NCI-H1048 (cell line): ENCODE results near the gene STIM1.
"Not testable (repeated sequence)": the region's sequence is repeated elsewhere in the genome, so short reads cannot be mapped to it uniquely, and the experiment has no call there.

ENCODE experiments used
- DNase-seq: peaks from one replicate; lab custom pipeline; 2025; lab: John Stamatoyannopoulos, UW

The STIM1 gene

DNA sequence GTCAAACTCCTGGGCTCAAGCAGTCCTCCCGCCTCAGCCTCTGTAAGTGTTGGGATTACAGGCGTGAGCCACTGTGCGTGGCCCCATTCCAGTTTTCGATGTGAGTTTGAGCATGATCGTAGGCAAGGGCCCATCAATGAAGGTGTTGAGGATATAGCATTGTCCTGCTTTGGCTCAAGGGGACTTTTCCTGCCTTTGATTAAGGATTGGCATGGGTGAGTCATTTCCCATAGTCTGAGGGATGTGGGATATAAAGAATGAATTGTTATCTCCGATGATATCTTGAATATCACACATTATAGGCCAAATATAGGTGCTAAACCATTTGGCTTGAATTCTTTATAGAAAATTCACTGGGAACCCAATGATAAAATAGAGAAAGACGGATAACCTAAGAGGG is 30.4 kb downstream of the STIM1 start:
- DNase-seq, result no peak

DNA sequence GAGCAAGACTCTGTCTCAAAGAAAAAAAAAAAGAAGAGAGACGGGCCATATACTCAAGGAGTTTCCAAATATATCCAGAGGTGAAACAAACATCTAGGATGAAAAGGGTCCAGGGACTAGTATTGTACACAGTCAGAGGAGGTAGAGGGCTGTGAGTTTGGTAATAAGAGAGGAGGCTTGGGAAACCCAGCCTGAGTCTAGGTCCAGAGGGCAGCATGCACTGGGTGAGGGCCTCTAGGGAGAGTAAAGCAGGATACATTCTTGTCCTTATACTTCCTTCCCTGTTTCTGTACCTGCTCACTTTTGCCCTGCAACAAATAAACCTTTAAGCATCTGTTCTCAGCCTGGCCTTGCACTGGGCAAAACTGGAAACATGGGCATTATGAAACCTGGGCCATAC is 31.5 kb downstream of the STIM1 start:
- DNase-seq, result no peak

DNA sequence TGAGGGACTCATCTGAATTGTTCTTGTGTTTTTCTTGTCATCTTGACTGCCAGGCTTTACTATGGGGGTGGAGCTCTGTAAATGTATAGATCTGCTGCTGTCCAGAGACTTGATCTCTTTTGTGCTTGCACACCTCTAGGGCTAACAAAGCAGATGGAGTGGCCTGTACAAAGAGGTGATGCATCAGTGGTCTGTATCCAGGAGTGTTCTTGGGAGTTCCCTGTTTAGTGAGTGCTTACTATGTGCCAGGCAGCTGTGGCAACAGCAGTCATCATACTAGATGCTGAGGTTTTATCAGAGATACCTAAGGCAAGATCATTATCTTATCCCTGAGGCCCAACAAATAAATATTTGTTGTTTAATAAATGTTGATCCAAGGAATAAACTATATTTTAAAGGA is 33.4 kb downstream of the STIM1 start:
- DNase-seq, result no peak

DNA sequence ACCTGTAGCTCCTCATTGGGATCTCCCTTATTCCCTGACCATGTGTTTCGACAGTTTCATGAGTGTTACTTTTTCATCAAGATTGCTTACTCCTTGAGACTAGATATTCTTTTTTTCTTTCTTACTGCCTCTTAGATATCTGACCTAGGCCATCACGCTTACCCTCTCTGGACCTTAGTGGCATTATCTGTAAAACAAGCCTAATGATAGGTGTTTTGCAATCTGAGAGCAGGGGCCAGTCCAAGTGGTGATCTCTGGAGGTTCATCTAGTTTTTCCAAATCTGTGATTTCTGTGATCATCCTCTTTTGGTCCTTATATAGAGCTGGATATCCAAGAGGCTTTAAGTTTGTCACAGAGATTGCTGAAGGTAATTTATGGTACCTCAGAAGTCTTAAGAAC is 34.5 kb downstream of the STIM1 start:
- no peak for DNase-seq

DNA sequence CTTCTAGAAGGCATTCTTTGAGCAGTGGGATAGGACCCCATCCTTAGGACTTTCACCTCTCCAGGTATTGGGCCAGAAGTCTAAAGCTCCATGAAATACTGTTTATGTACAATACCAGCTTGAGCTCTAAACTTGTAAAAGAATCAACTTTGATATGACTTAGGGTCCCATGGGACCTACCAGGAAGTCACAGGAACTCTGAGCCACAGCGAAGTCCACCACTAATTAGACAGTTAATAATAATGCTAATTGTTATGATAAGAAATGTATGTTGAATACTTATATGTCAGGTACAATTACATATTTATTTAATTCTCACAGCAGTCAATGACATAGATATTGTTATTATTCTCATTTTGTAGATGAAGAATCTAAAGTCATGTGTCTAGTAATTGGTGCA is 35.3 kb downstream of the STIM1 start:
- DNase-seq, result no peak

DNA sequence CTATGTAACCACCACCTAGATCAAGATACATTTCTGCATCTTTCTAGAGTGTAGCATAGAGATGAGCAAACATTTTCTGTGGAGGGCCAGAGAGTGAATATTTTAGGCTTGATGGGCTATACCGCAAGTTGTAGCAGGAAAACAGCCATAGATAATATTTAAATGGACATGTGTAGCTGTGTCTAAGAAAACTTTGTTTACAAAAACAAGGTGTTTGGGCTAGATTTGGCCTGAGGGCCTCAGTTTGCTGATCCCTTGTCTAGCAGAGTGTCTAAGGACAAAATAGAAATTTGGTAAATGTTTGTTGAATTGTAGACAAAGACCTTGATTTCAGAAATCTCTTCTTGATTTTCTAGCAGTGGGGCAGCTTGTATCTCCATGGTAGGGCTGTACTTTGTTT is 36.3 kb downstream of the STIM1 start:
- DNase-seq, result no peak

DNA sequence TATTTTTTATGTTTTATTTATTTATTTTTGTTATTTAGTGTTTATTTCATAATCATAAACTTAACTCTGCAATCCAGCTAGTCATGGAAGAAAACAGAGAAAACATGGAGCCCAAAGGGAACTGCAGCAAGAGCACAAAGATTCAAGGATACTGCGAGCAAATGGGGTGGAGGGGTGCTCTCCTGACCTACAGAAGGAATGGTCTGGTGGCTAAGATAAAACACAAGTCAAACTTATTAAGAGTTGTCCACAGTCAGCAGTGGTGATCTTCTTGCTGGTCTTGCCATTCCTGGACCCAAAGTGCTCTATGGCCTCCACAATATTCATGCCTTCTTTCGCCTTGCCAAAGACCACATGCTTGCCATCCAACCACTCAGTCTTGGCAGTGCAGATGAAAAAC is 36.7 kb downstream of the STIM1 start:
- DNase-seq, result no peak

DNA sequence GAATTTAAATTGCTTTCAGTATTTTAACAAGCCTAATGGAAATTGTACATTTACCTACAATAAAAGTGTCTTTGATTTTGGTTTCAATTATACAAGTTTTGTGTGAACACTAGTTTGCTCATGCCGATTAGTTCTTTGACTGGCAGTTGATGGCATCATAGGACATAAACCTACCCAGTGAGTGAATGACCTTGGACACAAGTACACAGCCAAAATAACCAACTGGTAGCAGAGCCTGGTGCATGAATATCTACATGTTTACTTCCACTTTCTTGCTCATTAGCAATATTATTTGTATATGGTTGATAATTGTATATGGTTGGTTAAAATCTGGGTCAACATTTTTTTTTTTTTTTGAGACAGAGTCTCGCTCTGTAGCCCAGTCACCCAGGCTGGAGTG is 37.8 kb downstream of the STIM1 start:
- no peak for DNase-seq

DNA sequence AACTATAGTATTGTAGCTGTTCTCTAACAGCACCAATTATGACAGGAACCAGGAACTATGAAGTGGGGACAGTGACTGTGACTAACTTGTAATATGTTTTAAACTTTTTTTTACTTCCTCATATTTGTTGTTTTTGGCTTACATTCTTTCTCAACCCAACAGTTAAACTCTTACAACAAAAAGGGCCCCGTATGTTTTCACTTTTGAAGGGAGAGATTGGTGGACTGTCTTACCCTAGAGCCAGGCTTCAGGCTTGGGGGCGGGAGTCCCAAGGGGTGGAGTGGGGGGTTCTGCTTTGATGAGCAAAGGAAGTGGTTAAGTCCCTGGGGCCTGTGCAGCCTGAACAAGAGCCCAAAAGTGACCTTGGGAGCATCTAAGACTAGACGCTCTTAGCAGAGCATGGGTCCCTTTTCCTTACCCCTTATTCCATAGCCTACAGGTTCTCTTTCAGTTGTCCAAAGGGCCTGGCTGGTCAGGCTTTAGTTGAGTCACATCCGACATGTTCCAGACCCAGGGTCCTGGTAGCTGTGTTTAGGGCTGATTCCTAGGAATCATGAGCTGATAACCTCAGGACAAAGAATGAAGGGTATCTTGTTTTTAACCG is 38.8 kb downstream of the STIM1 start:
- no peak for DNase-seq

DNA sequence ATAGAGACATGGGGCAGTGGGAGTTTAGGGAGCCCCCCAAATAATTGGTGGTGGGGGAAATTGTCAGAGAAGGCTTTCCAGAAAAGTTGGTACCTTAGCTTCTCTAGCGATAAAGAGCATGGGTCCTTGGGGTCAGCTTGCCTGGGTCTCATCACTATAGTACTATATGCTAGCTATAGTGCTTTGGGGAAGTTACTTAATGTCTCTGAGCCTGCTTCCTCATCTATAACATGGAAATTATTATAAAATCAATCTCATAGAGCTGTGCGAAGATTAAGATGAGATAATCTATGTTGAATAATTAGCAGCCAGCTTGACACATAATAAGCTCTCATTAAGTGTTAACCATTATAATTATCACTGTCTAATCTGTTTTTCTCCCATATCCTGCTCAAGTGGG is 41.2 kb downstream of the STIM1 start:
- no peak for DNase-seq

DNA sequence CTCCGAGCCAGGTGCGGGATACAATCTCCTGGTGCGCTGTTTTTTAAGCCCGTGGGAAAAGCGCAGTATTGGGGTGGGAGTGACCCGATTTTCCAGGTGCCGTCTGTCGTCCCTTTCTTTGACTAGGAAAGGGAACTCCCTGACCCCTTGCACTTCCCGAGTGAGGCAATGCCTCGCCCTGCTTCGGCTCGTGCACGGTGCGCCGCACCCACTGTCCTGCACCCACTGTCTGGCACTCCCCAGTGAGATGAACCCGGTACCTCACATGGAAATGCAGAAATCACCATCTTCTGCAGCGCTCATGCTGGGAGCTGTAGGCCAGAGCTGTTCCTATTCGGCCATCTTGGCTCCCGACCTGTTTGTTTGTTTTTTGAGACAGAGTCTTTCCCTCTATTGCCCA is 44.8 kb downstream of the STIM1 start:
- not testable (repeated sequence) for DNase-seq

DNA sequence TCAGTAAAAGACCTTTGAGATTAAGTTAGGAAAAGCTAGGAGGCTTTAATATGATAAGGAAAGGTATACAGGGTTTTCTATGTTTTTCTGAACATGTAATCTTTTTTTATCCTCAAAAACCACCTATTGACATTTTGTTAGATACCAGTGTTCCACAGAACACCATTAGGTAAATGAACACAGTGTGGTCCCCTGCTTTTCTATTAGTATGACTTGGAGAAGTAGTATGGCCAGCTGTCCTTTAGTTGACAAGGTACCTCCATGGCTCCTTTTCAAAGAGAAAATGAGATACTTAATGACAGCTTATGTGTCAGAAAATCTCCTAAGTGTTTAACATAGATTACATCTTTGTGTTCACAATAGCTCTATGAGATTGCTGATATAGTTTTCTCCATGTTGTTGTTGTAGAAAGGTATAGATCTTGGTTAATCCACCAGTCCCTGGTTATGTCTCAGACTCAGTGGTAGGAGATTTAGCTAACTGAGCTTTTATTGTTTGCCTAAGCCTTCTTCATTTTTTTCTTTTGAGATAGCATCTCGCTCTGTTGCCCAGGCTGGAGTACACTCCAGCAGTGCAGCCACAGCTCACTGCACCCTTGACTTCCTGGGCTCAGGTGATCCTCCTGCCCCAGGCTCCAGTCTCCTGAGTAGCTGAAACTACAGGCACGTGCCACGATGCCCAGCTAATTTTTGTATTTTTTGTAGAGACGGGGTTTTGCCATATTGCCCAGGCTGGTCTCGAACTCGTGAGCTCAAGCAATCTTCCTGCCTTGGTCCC is 46.0 kb downstream of the STIM1 start:
- DNase-seq, result no peak

DNA sequence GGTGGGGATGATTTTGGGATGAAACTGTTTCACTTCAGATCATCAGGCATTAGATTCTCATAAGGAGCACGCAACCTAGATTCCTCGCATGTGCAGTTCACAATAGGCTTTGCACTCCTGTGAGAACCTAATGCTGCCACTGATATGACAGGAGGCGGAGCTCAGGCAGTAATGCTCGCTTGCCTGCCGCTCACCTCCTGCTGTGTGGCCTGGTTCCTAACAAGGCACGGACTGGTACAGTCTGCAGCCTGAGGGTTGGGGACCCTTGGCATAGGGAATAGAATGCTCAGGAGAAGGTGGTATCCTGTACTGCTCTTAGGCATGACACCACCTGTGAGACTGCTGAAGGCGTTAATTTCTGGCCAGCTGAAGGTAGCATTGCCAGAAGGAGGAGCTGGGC is 47.0 kb downstream of the STIM1 start:
- no peak for DNase-seq

DNA sequence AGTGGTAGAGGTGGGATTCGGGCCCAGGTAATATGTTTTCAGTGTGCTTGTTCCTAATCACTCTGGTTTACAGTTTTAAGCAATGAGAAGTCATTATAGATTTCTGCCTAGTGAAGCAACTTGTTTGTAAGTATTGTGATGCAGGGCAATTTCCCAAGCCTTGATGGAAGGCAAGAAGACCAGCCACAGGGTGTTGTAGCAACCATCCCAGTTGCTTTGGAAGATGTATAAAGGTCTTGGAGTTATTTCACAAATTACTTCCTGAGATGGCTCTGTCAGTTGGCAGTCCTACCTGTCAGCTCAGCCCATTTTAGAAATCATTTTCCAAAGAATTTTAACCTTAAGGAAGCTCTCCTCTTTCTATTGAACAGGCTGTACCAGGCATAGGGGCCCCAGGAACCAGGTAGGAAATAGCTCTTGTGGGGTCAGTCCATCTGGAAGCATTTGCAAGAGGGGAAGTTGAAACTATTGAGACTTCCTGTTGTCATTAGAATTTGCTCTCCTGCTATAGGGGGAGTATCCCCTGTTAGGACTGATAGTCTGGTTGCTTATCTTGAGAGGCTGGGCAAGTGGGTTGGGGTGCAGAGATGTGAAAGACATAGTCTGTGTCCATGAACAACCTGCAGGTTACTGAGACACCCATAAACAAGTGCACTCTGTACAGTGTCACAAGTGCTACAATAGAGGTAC is 47.9 kb downstream of the STIM1 start:
- DNase-seq, result no peak

DNA sequence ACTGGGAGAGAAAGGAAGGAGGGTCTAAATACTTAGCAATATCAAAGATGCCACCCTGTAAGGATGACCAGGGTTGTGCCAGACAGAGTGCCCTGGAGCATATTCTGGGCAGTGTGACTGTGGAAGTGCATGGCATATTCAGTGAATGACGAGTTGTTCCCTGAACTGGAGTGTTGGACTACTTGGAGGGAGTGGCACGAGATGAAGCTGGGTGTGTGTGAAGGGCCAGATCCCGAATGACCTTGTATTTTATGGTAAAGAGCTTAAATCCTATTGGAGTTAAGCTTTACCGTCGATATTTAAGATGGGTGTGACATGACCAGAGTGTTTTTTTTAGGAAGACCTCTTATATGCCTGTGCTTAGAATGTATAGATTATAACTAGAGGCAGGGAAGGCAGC is 48.8 kb downstream of the STIM1 start:
- DNase-seq, result no peak

DNA sequence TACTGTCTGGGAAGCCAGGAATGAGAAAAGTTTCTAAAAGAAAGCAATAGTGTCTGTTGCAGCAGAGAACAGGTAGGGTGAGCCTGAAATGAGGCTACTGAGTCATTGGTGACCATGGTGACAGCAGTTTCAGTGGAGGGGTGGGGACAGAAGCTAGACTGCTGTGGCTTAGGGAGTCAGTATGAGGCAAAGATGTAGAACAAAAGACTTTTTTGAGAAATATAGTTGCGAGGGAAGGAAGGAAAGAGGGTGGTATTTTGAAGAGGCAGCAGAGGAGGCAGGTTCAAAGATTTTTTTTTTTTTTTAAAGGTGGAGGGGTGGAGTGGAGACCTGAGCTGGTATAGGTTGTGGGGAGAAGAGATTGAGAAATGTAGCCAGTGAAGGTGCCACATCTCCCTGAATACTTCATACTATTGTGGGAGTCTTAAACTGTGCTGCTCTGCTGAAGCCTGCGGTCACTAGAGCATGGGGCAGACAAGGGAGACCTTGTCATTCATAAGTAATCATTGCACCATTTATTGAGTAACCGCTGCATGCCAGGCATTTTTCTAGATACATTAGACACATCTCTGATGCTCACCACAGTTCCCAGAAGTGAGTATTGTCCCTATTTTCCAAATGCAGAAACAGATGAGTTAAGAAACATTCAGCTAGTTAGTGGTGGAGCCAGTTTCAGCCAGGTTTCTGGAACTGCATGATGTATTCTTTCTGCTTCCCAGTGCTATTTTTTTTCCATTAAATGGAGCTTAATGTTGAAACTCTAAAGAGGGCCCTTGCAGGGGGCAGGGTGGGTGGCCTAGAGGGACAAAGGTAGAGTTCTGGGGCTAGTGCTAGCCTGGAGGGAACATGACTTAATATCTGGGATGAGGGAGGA is 49.9 kb downstream of the STIM1 start:
- DNase-seq, result no peak

DNA sequence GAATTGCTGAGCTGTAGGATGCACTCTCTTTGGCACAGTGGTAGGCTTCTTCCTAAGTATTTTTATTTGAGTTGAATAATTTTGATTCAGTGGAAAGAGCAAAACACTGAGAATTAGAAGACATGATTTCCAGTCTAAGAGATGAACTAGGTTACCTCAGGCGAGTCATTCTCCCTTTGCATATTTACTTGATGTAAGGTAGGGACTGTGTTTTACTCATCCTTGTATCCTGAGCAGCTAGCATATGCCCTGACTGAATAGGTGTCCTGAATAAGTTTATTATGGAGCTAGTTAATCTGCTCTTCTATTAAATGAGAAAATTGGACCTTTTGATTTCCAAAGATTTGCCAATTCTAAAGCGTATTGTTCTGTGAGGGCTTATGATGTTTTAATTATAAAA is 50.7 kb downstream of the STIM1 start:
- DNase-seq, result no peak

DNA sequence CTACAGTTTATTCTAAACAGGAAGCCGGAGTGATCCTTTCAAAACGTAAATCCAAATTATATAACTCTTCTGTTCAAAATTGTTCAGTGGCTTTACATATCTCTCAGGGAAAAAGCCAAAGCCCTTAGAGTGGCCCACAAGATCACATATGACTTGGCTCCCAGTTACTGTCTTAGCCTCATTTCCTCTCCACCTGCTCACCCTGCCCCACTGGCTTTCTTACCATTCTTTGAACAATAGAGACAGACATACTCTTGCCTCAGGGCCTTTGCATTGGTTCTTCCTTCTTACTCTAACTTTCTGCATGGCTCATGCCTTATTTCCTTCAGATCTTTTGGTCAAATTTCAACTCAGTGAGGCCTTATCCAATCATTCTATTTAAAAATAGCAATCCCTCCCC is 52.1 kb downstream of the STIM1 start:
- no peak for DNase-seq

DNA sequence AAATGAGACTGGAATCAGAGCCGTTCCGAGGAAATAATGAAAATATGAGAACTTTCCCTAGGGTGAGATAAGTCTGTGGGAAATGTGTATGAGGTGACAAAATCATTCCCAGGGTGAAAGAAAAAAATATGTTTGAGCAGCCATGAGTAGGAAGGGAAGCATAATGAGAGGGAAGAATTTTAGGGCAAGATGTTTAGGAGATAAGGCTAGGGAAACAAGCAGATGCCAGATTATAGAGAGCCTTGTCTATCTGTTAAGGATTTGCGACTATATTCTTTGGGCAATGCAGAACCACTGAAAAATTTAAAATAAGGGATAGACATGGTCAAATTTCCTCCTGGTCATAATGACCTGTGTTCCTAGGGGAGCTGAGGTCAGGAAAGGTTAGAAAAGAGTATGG is 54.4 kb downstream of the STIM1 start:
- no peak for DNase-seq

DNA sequence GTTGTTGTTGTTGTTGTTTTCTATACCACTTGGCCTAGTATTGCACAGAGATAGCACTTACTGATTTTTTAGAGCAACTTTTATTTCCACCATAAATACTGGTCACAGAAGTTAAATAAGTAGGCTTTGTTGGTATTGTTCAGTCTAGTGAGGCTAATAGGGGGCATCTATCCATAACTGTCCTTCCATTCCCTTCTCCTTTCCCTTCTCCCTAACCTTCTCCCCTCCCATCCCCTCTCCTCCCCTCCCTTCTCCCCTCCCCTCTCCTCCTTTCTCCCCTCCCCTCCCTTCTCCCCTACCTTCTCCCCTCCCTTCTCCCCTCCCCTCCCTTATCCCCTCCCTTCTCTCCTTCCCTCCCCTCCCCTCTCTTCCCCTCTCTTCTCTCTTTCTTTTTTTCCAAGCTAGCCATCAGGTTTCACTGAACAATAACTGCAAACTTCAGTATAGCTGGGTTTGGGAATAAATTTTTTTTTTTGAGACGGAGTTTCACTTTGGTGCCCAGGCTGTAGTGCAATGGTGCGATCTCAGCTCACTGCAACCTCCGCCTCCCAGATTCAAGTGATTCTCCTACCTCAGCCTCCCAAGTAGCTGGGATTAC is 56.5 kb downstream of the STIM1 start:
- no peak for DNase-seq

DNA sequence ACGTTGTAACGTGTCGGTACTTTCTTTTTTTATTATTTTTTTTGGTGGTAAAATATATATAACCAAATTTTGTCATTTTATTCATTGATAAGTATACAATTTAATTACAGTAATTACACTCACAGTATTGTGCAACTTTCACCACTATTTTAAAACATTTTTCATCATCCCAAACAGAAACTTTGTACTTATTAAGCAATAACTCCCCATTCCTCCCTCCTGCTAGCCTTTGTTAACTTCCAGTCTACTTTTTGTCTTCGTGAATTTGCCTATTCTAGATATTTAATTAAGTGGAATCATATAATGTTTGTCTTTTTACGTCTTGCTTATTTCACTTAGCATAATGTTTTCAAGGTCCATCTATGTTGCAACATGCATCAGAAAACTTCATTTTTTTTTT is 58.5 kb downstream of the STIM1 start:
- no peak for DNase-seq

DNA sequence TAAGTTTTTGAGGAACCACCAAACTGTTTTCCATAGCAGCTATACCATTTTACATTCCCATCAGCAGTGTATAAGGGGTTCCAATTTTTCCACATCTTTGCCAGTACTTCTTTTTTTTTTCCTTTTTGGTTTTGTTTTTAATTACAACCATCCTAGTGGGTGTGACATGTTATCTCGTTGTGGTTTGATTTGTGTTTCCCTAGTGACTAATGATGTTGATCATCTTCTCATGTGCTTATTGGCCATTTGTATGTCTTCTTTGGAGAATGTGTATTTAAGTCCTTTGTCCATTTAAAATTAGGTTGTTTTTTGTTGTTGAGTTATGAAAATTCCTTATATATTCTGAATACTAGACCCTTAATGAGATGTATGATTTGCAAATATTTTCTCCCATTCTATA is 59.3 kb downstream of the STIM1 start:
- DNase-seq, result no peak
